ENCODE measurements around the gene SLC25A43.

SLC25A43 gene

GRCh38 chrX:119503484-119503861, 104.3 kb downstream of the SLC25A43 start:
- no peaks in the 10 kb centered on the region for H3K36me3 Mint-ChIP-seq (ENCODE audit: low read depth)
- H3K27me3 Mint-ChIP-seq (ENCODE audit: low read depth) = peaks cover 3% of the 10 kb centered on the region
- peaks cover 12% of the 10 kb centered on the region for H3K9me3 Mint-ChIP-seq
- no peak overlapping the region for H3K4me3 Mint-ChIP-seq
- TF ChIP-seq CTCF (IDR thresholded peaks at IDR 0.05; ENCODE audit: unreplicated experiment in 3 of 3) = no peak
- H3K4me1 Mint-ChIP-seq = no peaks in the 10 kb centered on the region
- H3K27ac Mint-ChIP-seq = no peak overlapping the region

Data from nephron (organoid).